GM12864 (cell line): Measurements from ENCODE around the gene EFCAB5.
A peak's percentile ranks its signal among the peaks of the same experiment; 100 is the strongest.
"Not testable (repeated sequence)": the region's sequence is repeated elsewhere in the genome, so short reads cannot be mapped to it uniquely, and the experiment has no call there.

Experiments
- DNase-seq: peaks from one replicate; pipeline ENCODE4 v3.0.0-alpha.2; 2011; ENCODE audit warnings: low read depth
- H3K4me3 ChIP-seq: 2 replicates; pipeline ENCODE4 v1.5.1; 2011; ENCODE audit warnings: mild to moderate bottlenecking, low read depth, low read length, control low read depth
- CTCF ChIP-seq: IDR thresholded peaks from 2 replicates; pipeline ENCODE4 v1.5.1; 2011; ENCODE audit warnings: low read depth, mild to moderate bottlenecking, moderate library complexity, low read length, control low read depth, inconsistent platforms; ENCODE audit errors: missing control alignments

Gene EFCAB5

GRCh38 chr17:30005709-30006320, 64.4 kb downstream of the EFCAB5 start:
- no peak for TF ChIP-seq CTCF
- H3K4me3 ChIP-seq: no peak overlapping the region
- DNase-seq: no peak

- not testable (repeated sequence) for DNase-seq, H3K4me3 ChIP-seq
Measured at GRCh38 chr17:30011934-30012333, 70.5 kb downstream of the EFCAB5 start.

GRCh38 chr17:30021708-30022317, 80.4 kb downstream of the EFCAB5 start:
- no peak overlapping the region for H3K4me3 ChIP-seq
- DNase-seq: peak; percentile 26
- TF ChIP-seq CTCF: peak; percentile 72

- H3K4me3 ChIP-seq, DNase-seq: not testable (repeated sequence)
Measured at GRCh38 chr17:30025325-30025724, 83.9 kb downstream of the EFCAB5 start.

- no peak overlapping the region for H3K4me3 ChIP-seq
- DNase-seq: no peak
- TF ChIP-seq CTCF: no peak
Measured at GRCh38 chr17:30027676-30028075, 86.2 kb downstream of the EFCAB5 start.

- peak; percentile 26 for DNase-seq
- H3K4me3 ChIP-seq: no peak overlapping the region
- TF ChIP-seq CTCF: no peak
Measured at GRCh38 chr17:30031214-30031869, 89.9 kb downstream of the EFCAB5 start.

GRCh38 chr17:30035369-30035768, 93.9 kb downstream of the EFCAB5 start:
- no peak for DNase-seq
- TF ChIP-seq CTCF: no peak
- no peak overlapping the region for H3K4me3 ChIP-seq

GRCh38 chr17:30040719-30041518, 99.5 kb downstream of the EFCAB5 start:
- H3K4me3 ChIP-seq, DNase-seq: not testable (repeated sequence)
